ENCODE results near the gene FAR1. TPM values are rescaled to one million over a fixed set of nuclear protein-coding genes. Genes with fewer than 3 reads are reported as not detected.

The FAR1 gene
- polyA plus RNA-seq, 1 donor, result 50.7 TPM

DNA sequence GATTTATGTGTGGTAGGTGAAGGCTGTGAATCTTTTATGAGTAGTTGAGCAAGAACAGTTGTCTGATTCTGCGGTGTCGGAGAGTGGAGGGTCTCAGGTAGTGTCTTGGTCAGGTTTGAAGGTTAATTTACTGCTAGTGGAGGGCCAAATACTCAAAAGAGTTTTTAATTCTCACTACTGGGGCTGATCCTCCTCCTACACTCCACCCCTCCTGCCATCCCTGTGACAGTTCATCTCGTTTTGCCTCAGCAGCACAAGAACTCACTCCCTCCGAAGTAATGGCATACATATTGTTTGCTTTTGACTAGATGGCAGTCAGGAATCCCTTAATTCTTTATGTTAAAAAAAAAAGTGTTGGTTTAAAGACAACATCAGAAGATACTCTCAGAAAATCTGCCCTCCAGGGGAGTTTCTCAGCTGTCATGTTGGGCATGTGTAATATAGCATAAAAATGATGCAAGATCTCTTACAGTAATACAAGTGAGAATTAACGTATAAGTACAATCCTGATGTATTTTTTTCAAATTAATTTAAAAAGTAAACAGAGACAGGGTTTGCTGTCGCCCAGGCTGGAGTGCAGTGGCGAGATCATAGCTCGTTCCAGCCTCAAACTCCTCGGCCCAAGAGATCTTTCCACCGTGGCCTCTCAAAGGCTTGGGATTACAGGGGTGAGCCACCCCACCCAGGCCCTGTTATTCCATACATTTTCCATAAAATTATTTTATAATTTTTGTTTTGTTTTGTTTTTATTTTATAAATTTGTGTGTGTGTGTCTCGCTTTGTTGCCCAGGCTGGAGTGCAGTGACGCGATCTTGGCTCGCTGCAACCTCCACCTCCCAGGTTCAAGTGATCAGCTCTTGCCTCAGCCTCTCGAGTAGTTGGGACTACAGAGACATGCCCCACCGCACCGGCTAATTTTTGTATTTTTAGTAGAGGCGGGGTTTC is 1.3 kb downstream of the FAR1 start:
- no peak for DNase-seq (ENCODE audit: low read depth)

- DNase-seq (ENCODE audit: low read depth), result no peak
Measured at GRCh38 chr11:13672576-13673210, 4.2 kb downstream of the FAR1 start.

GRCh38 chr11:13674799-13675509 is 6.5 kb downstream of the FAR1 start:
- DNase-seq (ENCODE audit: low read depth), result no peak

GRCh38 chr11:13676576-13676975 is 8.1 kb downstream of the FAR1 start:
- no peak for DNase-seq (ENCODE audit: low read depth)

DNA sequence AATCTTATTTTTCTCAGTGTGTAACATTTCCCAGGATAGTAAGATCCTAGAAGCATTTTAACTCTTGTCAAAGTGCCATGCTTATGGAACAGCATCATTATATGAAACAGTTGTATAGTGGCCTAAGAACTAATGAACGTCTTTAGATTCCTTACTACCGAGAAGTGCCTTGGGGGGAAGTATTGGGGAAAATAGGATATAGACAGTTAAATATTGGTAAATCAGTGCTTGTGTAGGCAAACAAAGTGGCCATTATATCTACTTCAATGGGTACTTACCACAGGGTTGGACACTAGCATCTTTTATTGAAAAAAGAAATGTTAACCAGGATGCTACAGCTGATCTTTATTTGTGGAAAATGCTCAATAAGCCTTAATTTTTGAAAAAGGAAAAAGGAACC is 11.3 kb downstream of the FAR1 start:
- DNase-seq (ENCODE audit: low read depth), result no peak

- DNase-seq (ENCODE audit: low read depth), result no peak
Measured at GRCh38 chr11:13680501-13681264, 12.2 kb downstream of the FAR1 start.

DNA sequence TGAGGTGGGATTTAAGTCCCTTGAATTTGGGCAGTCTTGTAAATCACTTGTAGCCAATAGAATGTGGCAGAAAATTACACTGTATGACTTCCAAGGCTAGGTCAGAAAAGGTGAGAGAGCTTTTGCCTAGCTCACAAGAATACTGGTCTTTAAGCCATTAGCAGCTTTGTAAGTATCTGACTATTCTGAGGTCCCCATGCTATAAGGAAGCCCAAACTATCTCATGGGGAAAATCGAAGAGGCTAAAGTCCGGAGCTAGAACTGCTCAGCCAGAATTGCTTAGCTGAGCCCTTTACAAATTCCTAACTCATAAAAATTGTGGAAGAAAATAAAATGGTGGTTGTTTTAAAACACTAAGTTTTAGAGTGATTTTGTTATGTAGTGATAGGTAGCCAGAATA is 13.0 kb downstream of the FAR1 start:
- no peak for DNase-seq (ENCODE audit: low read depth)

DNA sequence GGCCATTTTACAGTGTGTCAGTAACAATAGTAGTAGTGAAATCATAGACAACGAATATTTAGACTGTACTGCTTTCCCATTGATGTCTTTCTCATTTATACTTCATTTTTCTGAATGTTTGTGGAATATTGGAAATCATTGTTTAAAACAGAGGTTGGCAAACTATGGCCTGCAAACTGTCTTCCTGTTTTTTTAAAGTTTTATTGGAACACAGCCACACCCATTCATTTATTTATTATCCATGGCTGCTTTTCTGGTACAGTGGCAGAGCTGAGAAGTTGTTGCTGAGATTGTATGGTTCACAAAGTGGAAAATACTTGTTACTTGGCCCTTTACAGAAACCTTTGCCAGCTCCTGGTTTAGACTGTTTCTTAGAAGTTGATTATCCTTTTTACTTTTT is 13.7 kb downstream of the FAR1 start:
- DNase-seq (ENCODE audit: low read depth), result no peak

DNA sequence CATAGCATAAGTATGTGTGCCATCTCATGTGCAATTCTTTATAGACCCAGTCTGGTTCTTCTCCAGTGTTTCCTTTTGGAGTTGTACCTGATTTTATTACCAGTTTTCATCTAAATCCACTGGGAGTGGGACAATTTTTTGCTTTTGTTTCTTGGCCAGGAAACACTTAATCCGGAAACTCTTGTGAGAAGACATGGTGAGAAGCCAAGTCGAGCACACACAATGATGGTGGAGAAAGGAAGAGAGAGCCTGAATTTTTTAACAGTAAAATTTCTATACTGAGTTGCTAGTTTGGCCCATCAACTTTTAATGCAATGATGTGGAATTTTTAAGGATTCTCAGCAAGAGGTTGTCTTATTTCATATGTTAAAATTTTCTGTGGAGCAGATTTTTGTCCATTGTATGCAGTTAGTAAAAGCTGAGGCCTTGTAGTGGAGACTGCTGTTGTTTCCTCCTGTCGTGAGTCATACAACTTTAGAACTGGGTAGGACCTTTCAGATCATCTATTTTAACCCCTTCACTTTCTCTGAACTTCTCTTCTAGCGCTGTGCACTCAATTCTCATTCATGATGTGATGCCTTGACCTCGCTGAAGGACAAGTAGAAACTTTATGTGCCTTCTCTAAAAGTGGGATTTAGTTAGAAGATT is 17.1 kb downstream of the FAR1 start:
- no peak for DNase-seq (ENCODE audit: low read depth)

DNA sequence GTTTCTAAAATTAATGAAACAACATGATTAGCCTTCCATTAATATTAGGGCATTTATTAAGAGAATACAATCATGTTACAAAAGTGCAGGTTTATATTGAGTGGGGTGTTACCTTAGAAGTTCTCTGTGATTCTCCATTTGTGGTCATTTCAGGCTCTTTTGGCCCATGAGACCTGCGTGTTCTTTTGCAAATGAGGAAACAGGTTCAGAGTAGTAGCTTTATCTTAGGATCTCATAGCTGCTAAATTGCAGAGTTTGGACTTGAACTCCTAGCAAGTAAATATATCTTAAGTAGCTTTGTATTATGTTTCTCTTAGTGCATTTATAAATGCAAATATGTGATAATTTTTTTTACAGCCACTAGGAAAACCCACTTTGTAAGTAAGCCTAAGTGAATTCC is 18.3 kb downstream of the FAR1 start:
- DNase-seq (ENCODE audit: low read depth), result no peak

DNA sequence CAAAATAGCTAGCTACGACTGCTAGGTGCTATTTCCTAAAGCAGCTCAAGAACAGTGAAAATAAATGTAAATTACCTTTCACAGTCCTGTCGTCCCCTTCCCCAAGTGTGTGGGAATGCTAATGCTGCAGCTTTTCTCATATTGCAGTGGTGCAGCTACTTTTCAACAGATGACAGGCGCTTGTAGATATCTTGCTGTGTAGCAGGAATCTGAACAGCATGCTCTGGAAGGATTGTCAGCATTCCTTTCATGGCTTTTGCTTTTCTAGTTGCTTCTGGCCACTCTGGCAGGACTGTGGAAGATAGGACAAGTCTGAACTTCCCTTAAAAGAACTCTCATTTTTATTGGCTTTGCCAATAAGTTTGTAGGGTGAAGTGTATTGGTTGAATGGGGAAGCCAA is 18.8 kb downstream of the FAR1 start:
- no peak for DNase-seq (ENCODE audit: low read depth)

- DNase-seq (ENCODE audit: low read depth), result no peak
Measured at GRCh38 chr11:13691286-13691899, 22.9 kb downstream of the FAR1 start.

DNA sequence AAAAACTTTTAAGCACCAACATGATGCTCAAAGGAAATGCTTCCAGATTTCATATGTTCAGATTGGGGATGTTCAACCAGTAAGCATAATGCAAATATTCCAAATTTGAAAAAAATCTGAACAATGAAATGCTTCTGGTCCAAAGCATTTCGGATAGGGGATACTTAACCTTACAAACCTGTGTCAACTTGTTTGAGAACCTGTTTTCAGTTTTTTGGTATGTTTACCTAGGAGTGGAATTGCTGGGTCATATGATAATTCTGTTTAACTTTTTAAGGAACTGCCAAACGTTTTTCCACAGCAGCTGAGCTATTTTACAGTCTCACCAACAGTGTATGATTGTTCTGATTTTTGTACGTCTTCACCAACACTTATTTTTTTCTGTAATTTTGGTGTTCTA is 23.7 kb downstream of the FAR1 start:
- DNase-seq (ENCODE audit: low read depth), result no peak

DNA sequence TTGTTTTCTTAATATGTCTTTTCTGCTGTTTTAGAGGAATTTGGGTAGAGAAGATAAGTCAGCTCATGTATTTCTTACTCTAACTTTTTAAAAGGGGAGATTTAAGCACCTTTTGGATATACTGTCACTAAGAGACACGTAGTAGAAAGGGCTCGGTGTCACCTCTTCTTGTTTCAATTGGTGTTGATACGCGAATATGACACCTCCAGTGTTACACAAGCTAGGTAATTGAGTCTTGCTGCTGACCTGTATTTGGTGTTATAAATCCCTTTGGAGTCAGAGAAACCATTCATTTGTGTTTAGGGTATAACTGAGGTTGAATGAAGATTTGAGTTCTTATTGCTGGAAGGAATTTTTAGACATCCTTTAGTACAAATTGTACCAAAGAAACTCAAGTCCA is 25.6 kb downstream of the FAR1 start:
- no peak for DNase-seq (ENCODE audit: low read depth)

GRCh38 chr11:13695886-13696285 is 27.4 kb downstream of the FAR1 start:
- DNase-seq (ENCODE audit: low read depth), result no peak

DNA sequence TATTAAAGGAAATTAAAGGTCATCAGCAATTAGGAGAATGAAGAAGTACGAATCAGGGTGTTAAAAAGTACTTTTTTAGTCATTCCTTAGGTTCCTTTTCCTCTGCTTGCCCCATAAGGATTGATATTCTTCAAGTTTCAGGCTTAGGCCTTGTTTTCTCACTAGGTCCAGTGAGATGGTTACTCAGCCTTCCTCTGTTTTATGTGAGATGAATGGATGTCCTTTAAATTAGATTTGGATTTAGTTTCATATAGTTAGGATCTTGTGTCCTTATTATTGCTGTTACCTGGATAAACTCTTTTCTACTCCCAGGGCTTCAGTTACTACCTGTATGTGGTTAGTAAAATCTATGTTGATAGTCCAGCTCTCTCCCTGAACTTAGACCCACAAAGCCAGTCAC is 29.2 kb downstream of the FAR1 start:
- DNase-seq (ENCODE audit: low read depth), result no peak

GRCh38 chr11:13698132-13698531 is 29.7 kb downstream of the FAR1 start:
- DNase-seq (ENCODE audit: low read depth), result no peak

GRCh38 chr11:13699041-13699440 is 30.6 kb downstream of the FAR1 start:
- DNase-seq (ENCODE audit: low read depth), result no peak

- DNase-seq (ENCODE audit: low read depth), result no peak
Measured at GRCh38 chr11:13699870-13700269, 31.4 kb downstream of the FAR1 start.

DNA sequence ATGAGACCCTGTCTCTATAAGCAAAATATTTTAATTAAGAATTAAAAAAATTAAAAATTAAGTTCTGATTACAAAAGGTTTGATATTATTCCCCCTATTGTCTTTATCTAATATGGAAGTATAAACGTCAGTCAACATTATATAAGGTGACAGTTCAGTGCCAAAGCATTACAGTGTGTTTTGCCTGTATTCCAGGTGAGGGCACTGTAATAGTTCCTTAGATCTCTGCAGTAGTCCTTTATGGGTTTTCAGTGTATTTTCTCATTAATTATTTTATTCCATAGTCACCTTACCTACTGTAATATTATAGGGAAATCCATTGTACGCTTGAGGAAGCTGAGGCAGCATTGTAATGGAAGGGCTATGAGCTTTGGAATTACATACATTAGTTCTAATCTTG is 33.0 kb downstream of the FAR1 start:
- DNase-seq (ENCODE audit: low read depth), result no peak

DNA sequence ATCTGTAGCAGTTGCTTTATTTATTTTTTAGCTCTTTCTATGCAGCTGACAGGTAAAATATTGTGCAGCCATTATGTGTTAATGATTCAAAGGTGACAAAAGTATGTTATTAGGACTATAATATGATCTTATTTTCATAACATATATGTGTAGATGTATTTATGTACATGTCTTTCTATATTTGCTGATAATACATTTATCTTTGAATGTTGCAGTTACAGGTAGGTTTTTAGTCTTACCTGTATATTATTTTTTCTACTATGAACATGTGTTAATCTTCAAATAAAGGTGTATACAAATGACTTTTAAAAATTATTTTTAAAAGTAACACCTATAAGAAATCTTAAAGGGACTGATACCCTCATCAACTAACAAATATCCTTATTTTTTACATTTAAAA is 33.6 kb downstream of the FAR1 start:
- DNase-seq (ENCODE audit: low read depth), result no peak
